GM18858 (cell line): ENCODE measurements around the gene CYB5D1.
"Not testable (repeated sequence)": the region's sequence is repeated elsewhere in the genome, so short reads cannot be mapped to it uniquely, and the experiment has no call there.

Source experiments
- ATAC-seq: cut with Tn5 transposase; IDR thresholded peaks from one replicate; pipeline ENCODE4 v1.9.1; 2021; ENCODE audit not compliant: unreplicated experiment

The CYB5D1 gene

DNA sequence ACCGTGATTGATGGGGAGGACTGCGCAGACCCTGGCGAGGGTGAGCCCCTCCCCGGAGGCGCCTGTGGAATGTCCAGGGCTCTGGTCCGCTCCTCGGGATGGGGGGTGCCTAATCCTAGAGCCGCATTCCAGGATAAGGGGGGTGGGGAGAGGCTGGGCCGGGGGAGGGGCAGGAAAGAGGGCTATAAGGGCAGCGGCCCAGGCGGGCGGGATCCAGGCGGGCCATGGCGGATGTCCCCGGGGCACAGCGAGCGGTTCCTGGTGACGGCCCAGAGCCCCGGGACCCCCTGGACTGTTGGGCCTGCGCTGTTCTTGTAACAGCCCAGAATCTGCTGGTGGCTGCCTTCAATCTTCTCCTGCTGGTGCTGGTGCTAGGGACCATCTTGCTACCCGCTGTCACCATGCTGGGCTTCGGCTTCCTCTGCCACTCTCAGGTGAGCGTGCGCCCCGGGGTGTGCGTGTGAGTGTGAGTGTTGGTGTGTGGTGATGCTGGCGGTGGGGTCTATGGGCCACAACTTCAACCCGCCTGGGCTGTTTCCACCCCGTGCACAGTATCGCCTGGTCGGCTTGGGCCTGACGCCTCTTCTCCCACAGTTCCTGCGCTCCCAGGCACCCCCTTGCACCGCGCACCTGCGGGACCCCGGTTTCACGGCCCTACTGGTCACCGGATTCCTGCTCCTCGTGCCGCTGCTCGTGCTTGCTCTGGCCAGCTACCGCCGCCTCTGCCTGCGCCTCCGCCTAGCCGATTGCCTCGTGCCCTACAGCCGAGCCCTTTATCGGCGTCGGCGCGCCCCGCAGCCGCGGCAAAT is 2.7 kb upstream of the CYB5D1 start, which contains the start of gene TMEM88:
Gene TMEM88 (plus strand): TSS at position 216 of the 809 bp plus-strand sequence. CDS start 9 bp downstream, at position 225.
- no peak for ATAC-seq

DNA sequence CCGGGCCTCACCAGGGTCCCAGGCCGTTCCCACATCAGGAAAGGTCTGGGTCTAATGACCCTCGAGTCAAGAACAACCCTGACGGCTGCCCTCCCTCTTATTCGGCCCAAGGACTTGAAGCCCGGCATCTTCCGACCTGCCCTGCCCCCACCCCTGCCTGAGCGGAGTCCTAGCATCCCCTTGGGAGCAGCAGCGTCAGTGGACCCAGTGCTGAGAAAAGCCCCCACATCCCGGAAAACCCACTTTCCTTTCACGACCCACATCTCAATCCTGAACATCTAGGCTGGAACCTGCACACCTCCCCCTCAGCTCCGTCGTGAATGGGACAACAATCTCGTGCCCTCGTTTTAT is 2.2 kb upstream of the CYB5D1 start:
- no peak for ATAC-seq

DNA sequence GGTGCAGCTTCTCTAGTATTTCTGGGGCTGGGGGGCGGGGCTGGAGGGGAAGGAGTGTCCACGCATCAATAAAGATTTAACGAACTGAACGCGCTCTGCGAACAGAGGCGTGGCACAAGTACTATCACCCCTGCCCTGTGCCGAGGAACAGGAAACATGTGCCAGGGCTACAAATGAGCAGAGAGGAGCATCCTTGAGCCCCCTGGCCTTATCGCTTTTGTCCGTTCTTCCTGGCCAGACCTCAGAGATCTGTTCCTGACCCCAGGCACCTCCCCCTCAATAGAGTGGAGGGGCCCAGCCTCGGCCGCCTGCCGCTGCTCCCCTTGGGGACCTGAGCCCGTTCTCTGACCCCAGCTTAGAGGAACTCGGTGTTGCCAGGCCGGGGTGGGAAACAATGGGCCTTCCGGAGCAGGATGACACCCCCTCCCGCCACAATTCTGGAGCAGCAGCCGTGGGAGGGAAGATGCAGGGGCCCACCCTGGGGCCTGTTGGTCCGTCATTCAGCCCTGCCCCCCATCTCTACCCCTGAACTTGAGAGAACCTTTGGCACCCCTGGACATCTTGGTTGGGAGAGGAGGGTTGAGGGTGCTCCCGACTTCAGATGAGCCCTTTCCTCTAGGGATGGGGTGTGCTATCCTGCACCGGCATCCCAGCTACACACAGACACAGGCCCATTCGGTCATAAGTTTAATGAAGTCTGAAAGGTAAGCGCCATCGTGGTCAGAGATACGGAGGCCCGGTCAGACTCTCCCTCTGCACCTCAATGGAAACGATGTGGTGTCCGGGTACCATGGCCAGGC is 1.6 kb upstream of the CYB5D1 start:
- ATAC-seq = no peak

DNA sequence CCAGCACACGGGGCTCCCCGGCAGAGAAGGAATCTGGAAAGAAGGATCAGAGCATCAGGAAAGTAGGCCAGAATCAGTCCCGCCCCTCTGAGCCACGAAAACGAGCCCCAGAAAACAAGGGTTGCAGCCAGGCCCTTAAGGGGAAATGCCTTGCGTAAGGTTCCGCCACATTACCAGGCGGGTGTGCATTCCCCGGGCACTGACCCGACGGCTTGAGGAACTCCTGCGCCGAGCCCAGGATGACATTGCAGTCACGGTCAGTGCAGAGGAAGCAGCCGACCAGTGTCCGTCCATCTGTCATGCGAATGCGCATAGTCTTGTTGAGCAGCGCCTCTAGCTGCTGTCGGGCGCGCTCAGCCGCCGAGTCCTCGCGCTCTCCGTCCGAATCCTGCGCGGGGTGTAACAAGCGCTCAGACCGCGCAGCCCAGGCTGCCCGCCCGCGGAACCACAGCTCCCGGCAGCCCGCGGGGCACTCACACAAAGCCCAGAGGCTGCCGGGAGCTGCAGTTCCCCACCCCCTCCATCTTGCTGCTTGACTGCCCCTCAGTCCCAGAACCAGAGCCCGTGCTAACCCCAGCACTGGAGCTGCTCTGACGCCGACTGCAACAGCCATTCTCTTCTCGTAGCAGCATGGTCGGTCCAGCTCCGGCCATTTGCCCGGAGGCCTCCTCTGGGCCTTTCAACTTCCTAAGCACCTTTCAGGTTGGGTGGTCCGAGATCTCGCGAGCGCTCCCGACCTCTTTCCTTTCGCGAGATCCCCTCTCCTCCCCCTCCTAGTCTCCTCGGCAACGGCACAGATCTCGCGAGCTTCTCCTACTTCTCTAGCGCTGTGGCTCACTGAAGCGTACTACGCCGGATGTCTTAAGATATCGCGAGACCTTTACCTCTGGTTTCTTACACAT is 741 bp upstream of the CYB5D1 start, which contains the start of gene NAA38:
Gene NAA38 (minus strand): TSS at position 749 of the 902 bp plus-strand sequence. CDS start 96 bp downstream, at position 653.
- peak; percentile 52 for ATAC-seq

DNA sequence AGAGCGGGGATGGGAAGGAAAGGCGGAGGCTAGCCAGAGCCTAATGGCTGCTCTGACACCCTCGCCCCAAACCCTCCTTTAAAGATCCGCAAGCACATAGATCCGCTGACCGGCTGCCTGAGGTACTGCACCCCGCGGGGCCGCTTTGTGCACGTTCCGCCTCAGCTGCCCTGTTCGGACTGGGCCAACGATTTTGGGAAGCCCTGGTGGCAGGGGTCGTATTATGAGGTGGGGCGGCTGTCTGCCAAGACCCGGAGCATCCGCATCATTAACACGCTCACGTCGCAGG is 663 bp downstream of the CYB5D1 start:
- no peak for ATAC-seq

DNA sequence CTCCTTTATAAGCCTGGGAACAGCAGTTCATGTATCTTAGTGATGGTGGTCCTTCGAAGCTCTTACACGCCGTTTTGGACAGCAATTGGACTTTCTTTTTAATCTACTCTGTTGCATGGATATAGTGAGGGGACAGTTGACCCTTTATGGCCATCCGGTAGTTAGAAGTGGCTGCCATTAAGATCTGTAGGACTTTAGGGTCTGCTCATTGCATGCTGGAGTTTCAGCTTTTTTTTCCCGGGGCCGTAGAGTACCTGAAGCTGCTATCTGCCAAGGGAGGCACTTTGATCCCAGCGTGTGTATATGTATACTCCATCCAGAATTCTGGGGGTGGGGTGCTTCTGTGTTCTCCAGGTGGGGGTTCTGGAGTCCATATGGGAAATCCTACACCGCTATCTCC is 1.2 kb downstream of the CYB5D1 start:
- no peak for ATAC-seq

DNA sequence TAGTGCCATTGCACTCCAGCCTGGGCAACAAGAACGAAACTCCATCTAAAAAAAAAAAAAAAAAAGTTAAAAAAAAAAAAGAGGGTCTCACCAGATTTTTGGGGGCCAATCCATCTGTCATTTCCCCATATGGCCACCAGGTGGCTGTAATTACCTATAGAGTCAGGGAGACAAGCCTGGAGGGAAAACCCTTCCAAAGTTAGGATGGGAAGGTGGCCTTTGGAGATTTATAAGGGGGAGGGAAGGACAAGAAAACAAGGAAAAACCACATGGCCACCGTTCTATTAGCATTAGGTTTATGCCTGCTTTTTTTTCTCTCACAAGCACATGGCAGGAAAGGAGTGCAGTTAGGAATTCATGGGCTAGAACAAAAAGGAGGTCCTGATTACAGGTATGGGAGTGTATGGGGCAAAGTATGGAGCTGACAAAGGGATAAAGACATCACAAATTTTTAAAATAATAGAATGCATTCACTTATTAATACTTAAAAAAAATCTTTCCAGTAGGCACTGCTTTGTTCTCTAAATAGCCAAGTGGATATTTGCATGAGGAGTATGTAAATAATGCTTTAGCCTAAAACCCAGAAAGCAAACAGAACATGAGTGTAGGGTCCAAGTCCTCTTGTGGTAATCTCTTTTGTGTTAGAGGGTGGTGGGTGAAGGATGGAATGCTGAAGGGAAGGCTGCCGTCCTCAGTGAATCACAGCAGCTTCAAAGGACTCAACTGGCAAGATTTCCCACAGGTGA is 5.1 kb downstream of the CYB5D1 start:
- ATAC-seq = no peak

DNA sequence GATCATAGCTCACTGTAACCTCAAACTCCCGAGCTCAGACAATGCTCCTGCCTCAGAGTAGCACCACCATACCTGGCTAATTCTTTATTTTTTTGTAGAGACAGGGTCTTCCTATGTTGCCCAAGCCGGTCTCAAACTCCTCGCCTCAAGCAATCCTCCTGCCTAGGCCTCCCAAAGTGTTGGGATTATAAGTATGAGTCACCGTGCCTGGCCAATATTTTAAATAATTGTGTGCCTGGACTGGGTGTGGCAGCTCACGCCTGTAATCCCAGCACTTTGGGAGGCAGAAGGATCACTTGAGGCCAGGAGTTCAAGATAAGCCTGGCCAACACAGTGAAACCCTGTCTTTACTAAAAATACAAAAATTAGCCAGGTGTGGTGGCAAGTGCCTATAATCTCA is 6.6 kb downstream of the CYB5D1 start:
- not testable (repeated sequence) for ATAC-seq

DNA sequence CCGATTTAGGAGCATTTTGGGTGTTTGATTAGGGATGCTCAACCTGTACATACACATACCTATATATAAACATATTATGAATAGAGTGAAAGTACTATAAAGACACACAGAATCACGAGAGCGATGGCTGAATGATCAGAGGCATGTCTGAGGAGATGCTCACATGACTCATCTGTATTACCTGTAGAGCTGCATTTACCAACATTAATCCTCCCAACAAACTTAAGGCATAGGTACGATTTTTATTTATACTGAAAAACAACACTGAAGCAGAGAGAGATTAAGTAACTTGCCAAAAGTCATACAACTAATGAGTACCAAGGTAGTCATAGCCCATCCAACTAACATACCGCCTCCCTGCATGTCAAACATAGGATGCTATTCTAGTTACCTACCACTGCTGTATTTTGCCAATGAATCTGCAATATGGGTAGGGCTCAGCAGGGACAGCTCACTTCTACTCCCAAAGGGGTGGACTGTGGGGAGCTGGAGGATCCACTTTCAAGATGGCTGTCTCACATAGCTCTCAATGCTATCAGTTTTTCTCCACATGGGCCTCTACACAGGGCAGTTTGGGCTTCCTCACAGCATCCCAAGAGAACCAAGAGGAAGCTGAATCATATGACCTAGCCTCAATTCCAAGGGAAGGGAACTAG is 7.3 kb downstream of the CYB5D1 start:
- no peak for ATAC-seq

DNA sequence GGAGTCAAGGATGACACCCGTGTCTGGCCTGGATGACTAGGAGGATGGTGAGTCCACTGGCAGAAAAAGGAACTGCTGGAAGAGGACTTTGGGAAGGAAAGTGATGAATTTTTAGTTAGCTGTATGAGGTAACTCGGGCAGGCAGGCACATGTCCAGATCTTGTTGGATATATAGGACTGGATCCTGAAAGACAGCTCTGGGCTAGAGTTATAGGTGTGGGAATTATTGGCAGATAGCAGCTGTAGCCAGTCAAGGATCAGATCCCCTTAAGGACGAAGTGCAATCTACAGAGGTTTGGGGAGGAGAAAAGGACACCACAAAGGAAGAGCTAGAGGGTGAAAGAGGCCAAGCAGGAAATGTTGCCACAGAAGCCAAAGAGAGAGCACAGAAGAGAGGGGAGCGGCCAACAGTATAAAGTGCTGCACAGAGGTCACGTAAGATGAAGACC is 10.1 kb downstream of the CYB5D1 start:
- no peak for ATAC-seq

DNA sequence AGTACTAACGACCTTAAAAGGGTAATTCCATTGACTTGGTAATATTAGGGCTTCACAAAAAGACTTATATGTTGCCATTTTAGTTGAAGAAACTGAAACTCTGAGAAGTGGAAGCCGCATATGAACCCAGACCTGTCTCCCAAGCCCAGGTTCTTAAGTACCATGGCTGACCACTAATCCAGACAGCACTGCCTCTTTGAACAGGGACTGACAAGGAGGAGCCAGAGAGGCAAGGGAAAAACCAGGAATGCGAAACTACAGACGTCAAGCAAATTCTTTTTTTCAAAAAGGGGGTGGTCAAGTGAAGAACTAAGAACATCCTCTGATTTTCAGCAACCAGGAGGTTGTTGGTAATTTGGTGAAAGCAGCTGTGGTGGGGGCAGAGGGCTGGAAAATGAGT is 15.2 kb downstream of the CYB5D1 start:
- no peak for ATAC-seq

DNA sequence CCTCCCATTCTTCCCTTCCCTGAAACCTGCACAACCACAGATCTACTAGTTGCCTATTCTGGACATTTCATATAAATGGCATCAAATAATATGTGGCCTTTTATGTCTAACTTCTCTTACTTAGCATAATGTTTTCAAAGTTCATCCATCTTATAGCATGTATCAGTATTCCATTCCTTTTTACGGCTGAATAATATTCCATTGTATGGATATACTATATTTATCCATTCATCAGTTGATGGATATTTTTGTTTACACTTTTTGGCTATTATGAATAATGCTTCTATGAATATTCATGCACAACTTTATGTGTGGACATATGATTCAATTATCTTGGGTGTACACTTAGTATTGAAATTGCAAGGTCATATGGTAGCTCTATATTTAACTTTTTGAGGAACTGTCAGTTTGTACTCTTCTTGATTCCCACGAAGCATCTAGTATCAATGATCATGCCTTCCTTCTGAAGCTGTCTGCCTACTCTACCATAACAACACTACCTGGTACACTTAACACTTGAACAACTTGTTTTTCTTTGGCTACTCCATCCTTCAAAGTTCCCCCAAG is 18.1 kb downstream of the CYB5D1 start:
- no peak for ATAC-seq

DNA sequence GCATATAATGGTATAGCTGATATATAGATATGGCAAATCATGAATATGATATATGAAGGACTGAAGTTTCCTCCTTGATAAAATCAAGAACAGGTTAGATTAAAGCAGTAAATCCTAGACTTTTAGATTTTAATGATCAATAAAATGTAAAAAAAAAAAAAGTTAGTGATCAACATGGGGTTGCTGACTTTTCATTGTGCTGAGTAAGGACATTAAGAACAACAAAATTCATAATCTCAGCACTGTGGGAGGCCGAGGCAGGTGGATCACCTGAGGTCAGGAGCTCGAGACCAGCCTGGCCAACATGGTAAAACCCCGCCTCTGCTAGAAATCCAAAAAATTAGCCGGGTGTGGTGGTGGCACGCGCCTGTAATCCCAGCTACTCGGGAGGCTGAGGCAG is 20.4 kb downstream of the CYB5D1 start:
- ATAC-seq = no peak

DNA sequence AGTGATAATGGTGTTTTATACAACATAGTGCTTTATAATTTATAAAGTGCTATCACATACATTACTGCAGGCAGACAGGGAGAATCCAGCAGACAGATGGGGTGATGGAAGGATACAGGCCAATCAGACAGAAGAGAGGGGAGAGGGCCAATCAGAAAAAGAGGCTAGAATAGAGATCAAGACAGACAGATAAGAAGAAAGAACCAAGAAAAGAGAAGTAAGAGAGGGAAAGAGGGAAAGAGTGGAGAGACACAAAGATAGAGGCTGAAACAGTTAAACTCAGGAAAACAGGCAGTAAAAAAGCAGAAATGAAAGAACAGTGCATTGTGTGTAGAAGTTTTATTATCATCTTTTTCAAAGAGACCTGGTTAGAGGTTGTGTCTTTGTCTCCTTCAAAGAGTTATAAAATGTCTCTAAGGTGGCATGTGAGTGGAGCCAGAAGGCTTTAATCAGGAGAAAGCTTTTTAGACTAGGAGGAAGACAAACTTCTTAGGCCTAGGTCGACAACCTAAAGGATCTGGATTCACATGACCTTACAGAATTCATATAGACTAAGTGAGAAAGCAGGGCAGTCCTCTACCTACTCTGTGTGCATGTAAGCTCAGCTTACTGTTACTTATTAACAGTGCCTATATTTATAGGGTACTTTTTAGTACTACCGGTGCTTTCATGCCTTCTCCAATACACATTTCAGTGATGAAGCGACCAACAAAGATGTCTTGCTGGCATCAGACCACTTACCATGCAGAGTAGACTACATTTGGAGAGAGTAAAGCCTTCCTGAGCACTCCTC is 22.5 kb downstream of the CYB5D1 start:
- ATAC-seq = no peak

DNA sequence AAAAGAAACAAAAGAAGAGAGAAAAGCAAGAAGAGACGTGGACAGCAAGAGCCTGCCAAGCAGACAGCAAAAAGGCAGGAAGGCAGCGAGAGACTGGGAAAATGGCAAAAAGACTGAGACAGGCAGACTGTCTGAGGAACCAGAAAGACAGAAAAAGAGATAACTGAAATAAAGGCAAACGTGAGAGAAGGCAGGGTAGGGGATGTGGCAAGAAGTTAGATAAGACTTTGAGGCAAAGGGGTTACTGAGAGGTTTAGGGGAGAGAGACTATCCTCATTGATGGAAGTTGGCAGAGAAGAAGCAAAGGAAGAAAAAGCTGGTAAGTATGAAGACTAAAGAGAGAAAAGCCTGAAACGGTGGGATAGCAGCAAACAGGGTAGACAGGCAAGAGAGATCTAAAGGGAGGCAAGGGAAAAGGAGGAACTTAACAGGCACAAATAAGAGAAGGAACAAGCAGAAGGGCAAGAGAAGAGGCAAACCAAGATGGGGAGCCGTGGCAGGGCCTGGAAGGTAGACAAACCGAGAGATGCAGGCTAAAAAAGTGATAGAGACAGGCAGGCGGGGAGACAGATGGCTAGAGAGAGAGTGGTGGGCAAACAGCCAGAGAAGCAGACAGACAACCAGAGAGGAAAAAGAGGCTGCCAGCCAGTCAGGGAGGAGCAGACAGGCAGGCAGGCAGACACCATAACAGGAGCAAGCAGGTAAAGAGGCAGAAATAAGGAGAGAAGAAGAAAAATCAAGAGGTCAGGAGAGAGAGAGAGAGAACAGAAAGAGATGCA is 23.7 kb downstream of the CYB5D1 start:
- ATAC-seq = no peak

DNA sequence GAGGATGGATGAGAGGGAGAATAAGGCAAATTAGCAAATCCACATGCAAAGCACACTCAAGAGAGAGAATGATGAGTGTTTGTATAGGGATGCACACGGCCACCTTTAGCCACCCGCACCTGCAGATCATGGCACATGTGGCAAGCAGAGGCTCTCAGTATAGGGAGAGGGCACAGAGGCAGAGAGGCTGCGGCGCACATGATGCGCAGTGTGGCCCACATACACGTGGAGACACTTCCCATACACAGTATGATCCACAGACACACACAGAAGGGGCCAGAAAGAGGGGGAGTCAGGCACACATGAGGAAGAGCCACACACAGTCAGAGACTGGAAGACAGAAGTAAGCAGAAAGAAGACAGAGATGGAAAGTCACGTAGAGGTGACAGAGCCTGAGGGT is 24.3 kb downstream of the CYB5D1 start:
- ATAC-seq = no peak

DNA sequence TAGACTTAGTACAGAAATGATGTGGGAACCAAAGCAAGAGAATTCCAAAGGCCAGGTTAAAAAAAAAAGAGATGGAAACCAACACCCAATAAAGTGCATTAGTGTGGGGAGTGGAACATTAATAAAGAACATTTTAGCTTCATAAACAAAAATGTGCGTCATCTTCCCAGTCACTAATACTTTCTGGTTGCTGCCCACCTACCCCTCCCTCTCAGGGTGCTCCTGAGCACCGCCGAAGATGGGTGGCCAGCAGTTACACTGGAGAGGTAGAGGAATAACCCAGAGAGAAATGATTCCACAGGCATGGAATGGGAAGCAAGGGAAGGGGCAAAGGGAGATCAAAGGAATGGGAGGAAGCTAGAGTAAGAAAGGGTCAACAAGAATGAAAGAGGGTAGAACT is 24.8 kb downstream of the CYB5D1 start:
- ATAC-seq = no peak

DNA sequence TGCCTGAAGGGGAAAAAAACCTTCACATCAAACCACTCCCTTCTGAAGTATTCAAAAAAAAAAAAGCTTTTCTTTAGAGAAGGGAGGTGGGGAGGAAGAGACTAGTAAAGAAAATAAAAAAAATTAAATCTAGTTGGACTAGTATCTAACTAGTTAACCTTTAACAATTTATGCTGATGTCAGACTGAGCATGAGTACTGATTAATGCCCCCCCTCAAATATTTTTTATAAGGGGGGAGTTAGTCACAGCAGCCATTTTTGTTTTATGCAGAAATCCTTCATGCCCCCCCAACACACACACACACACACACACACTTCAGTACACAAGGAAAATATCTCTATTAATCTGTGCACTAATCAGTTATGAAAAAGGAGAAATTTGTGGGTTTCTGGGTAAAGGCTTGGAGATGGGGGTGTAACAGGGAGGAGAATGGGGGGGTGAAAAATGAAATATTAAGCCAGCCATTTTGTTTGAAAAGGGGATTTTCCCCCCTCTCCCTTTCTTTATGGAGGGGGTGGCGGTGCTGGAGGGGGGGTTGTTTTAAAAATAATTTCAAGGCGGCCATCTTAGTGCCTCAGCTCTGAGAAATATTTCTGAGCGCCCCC is 26.1 kb downstream of the CYB5D1 start:
- no peak for ATAC-seq
